NCI-H2227 treated with DMSO at 0.1 percent for 48 hours (cell line): ENCODE measurements around the gene RCSD1.

Source experiments
- DNase-seq: peaks from one replicate; lab custom pipeline; 2025; lab: John Stamatoyannopoulos, UW

RCSD1 gene

GRCh38 chr1:167690053-167690452 is 60.0 kb downstream of the RCSD1 start:
- DNase-seq: no peak

GRCh38 chr1:167693425-167694045 is 63.5 kb downstream of the RCSD1 start:
- DNase-seq: no peak

- DNase-seq: no peak
Observed at GRCh38 chr1:167694691-167695090, 64.7 kb downstream of the RCSD1 start.

- no peak for DNase-seq
Observed at GRCh38 chr1:167695147-167695546, 65.1 kb downstream of the RCSD1 start.

- no peak for DNase-seq
Observed at GRCh38 chr1:167695756-167696561, 65.9 kb downstream of the RCSD1 start.

GRCh38 chr1:167697667-167698141 is 67.7 kb downstream of the RCSD1 start:
- no peak for DNase-seq

GRCh38 chr1:167698313-167698712 is 68.3 kb downstream of the RCSD1 start:
- no peak for DNase-seq

GRCh38 chr1:167701510-167701909 is 71.5 kb downstream of the RCSD1 start:
- DNase-seq: no peak

- no peak for DNase-seq
Observed at GRCh38 chr1:167703557-167703956, 73.5 kb downstream of the RCSD1 start.

GRCh38 chr1:167704715-167705114 is 74.7 kb downstream of the RCSD1 start:
- no peak for DNase-seq

GRCh38 chr1:167705250-167705649 is 75.2 kb downstream of the RCSD1 start:
- DNase-seq: no peak

- DNase-seq: no peak
Observed at GRCh38 chr1:167706363-167706762, 76.3 kb downstream of the RCSD1 start.

- DNase-seq: no peak
Observed at GRCh38 chr1:167706931-167707877, 77.2 kb downstream of the RCSD1 start.

- DNase-seq: no peak
Observed at GRCh38 chr1:167707942-167708341, 77.9 kb downstream of the RCSD1 start.

GRCh38 chr1:167708940-167709389 is 78.9 kb downstream of the RCSD1 start:
- no peak for DNase-seq

- no peak for DNase-seq
Observed at GRCh38 chr1:167710836-167711235, 80.8 kb downstream of the RCSD1 start.

- no peak for DNase-seq
Observed at GRCh38 chr1:167711797-167712196, 81.8 kb downstream of the RCSD1 start.

- DNase-seq: no peak
Observed at GRCh38 chr1:167713330-167714081, 83.5 kb downstream of the RCSD1 start.

- DNase-seq: no peak
Observed at GRCh38 chr1:167714098-167714438, 84.0 kb downstream of the RCSD1 start.

- peak; percentile 89 for DNase-seq
Observed at GRCh38 chr1:167714439-167715156, 84.6 kb downstream of the RCSD1 start.
